H1 (cell line): ENCODE data around the gene ARHGEF12. TPM values are rescaled to one million over a fixed set of nuclear protein-coding genes. Genes with fewer than 3 reads are reported as not detected.

Experiments used
- CTCF ChIA-PET: fragments of 300-600 bp; sonication (Branson Sonifier 250); formaldehyde crosslinking; loops from one replicate; lab custom pipeline; 2021; ENCODE audit not compliant: partially characterized antibody; lab: Charles Lee
- POLR2A ChIA-PET: fragments of 300-600 bp; sonication (Branson Sonifier 250); formaldehyde crosslinking; loops from one replicate; lab custom pipeline; 2021; ENCODE audit warnings: inconsistent platforms; ENCODE audit not compliant: partially characterized antibody; lab: Charles Lee
- DNase-seq, 2 experiments: peaks; one replicate each; pipeline versions ENCODE4 v3.0.0 to v3.0.0-alpha.2; 2010 to 2022; ENCODE audit warnings: low spot score in 2 of 2, low read depth in 1 of 2, mixed read lengths in 1 of 2
- FAIRE-seq: peaks from 2 replicates; lab custom pipeline; 2011; peaks lifted over from hg19 to GRCh38; lab: Jason Lieb, UNC
- H2AFZ ChIP-seq: 2 replicates; pipeline ENCODE4 v1.8.1; 2012; ENCODE audit warnings: low read length, inconsistent platforms
- H2AK5ac ChIP-seq: 2 replicates; pipeline ENCODE4 v1.6.1; 2013; ENCODE audit warnings: low read depth, low read length
- H2BK120ac ChIP-seq: replicated peaks from 2 replicates; pipeline ENCODE3; 2013; ENCODE audit warnings: low read depth, low read length, inconsistent platforms
- H2BK12ac ChIP-seq: 2 replicates; pipeline ENCODE4 v1.6.1; 2013; ENCODE audit warnings: low read depth, low read length
- H2BK15ac ChIP-seq: 2 replicates; pipeline ENCODE4 v1.6.1; 2013; ENCODE audit warnings: low read length
- H2BK20ac ChIP-seq: 2 replicates; pipeline ENCODE4 v1.6.1; 2013; ENCODE audit warnings: low read length
- H2BK5ac ChIP-seq: 2 replicates; pipeline ENCODE4 v1.6.1; 2013; ENCODE audit warnings: low read depth, low read length
- H3K14ac ChIP-seq: 2 replicates; pipeline ENCODE4 v1.6.1; 2013; ENCODE audit warnings: inconsistent platforms; ENCODE audit not compliant: insufficient read length
- H3K18ac ChIP-seq: 2 replicates; pipeline ENCODE4 v1.6.1; 2013; ENCODE audit warnings: low read length; ENCODE audit errors: extremely low read depth
- H3K23ac ChIP-seq: 2 replicates; pipeline ENCODE4 v1.6.1; 2013; ENCODE audit warnings: inconsistent platforms; ENCODE audit not compliant: insufficient read length
- H3K23me2 ChIP-seq: 2 replicates; pipeline ENCODE4 v1.6.1; 2013; ENCODE audit warnings: low read depth, low read length
- H3K27ac ChIP-seq: 2 replicates; pipeline ENCODE4 v1.6.1; 2011; ENCODE audit warnings: low read depth, low read length, inconsistent platforms
- H3K27me3 ChIP-seq, 4 experiments: replicated peaks in 1 of 4; 1 replicate in 1 of 4; 2 replicates in 3 of 4; pipeline versions ENCODE4 v1.6.1 to v1.8.1; 2011 to 2013; ENCODE audit warnings: low read length in 3 of 4, mild to moderate bottlenecking in 3 of 4, inconsistent platforms in 2 of 4, mixed read lengths in 2 of 4, moderate library complexity in 1 of 4; ENCODE audit not compliant: control insufficient read depth in 3 of 4, insufficient read depth in 3 of 4; ENCODE audit errors: extremely low read depth in 1 of 4
- H3K36me3 ChIP-seq, 4 experiments: 2 replicates each; pipeline versions ENCODE4 v1.6.1 to v1.8.1; 2011 to 2013; ENCODE audit warnings: mild to moderate bottlenecking in 4 of 4, low read length in 3 of 4, moderate library complexity in 2 of 4, control low read depth in 1 of 4, inconsistent platforms in 1 of 4; ENCODE audit not compliant: insufficient read depth in 4 of 4, control insufficient read depth in 2 of 4
- H3K4ac ChIP-seq: replicated peaks from 2 replicates; pipeline ENCODE3; 2013; ENCODE audit warnings: low read length, low read depth, mixed read lengths, inconsistent platforms; ENCODE audit not compliant: insufficient read length
- H3K4me1 ChIP-seq, 4 experiments: replicated peaks in 1 of 4; 1 replicate in 1 of 4; 2 replicates in 3 of 4; pipeline versions ENCODE4 v1.6.1 to v1.8.1; 2011 to 2013; ENCODE audit warnings: low read length in 3 of 4, inconsistent platforms in 2 of 4, mixed read lengths in 1 of 4; ENCODE audit not compliant: insufficient read depth in 4 of 4, control insufficient read depth in 3 of 4
- H3K4me2 ChIP-seq, 2 experiments: 2 replicates each; pipeline versions ENCODE4 v1.6.1 to v1.8.1; 2011 to 2013; ENCODE audit warnings: low read depth in 2 of 2, low read length in 2 of 2, control low read depth in 1 of 2, inconsistent platforms in 1 of 2, mild to moderate bottlenecking in 1 of 2; ENCODE audit not compliant: insufficient read depth in 1 of 2
- H3K4me3 ChIP-seq, 4 experiments: fragments of 200-600, 300-600 bp in 1 of 4; sonication (generic), shearing (Covaris generic), sonication (Bioruptor Twin) in 1 of 4; 2 replicates each; pipeline versions ENCODE4 v1.5.1 to v1.8.1; 2011 to 2016; ENCODE audit warnings: low read length in 4 of 4, low read depth in 3 of 4, control low read depth in 2 of 4, inconsistent platforms in 2 of 4, mild to moderate bottlenecking in 2 of 4, mixed read lengths in 1 of 4, moderate library complexity in 1 of 4; ENCODE audit not compliant: insufficient read depth in 2 of 4; ENCODE audit errors: extremely low read depth in 1 of 4
- H3K56ac ChIP-seq: replicated peaks from 2 replicates; pipeline ENCODE3; 2013; ENCODE audit warnings: low read depth, mild to moderate bottlenecking, mixed read lengths, low read length, inconsistent platforms; ENCODE audit not compliant: insufficient read length
- H3K79me1 ChIP-seq: 2 replicates; pipeline ENCODE4 v1.6.1; 2013; ENCODE audit warnings: low read depth, low read length, control low read depth
- H3K79me2 ChIP-seq, 2 experiments: 2 replicates each; pipeline versions ENCODE4 v1.6.1 to v1.8.1; 2012 to 2013; ENCODE audit warnings: low read length in 2 of 2, mild to moderate bottlenecking in 2 of 2, inconsistent platforms in 1 of 2; ENCODE audit not compliant: insufficient read depth in 2 of 2, control insufficient read depth in 1 of 2
- H3K9ac ChIP-seq, 4 experiments: replicated peaks in 1 of 4; 1 replicate in 1 of 4; 2 replicates in 3 of 4; pipeline versions ENCODE4 v1.6.1 to v1.8.1; 2011 to 2013; ENCODE audit warnings: low read depth in 3 of 4, low read length in 3 of 4, control low read depth in 2 of 4, mild to moderate bottlenecking in 2 of 4, moderate library complexity in 2 of 4, inconsistent platforms in 1 of 4; ENCODE audit errors: extremely low read depth in 1 of 4
- H3K9me3 ChIP-seq, 2 experiments: 2 replicates each; pipeline versions ENCODE4 v1.6.1 to v1.8.1; 2012 to 2013; ENCODE audit warnings: mild to moderate bottlenecking in 2 of 2, moderate library complexity in 2 of 2, control low read depth in 1 of 2, inconsistent platforms in 1 of 2, low read depth in 1 of 2, low read length in 1 of 2, mixed read lengths in 1 of 2; ENCODE audit not compliant: insufficient read depth in 2 of 2
- H4K20me1 ChIP-seq, 2 experiments: replicated peaks in 1 of 2; 2 replicates each; pipeline versions ENCODE3 to v1.8.1; 2011 to 2013; ENCODE audit warnings: inconsistent platforms in 2 of 2, low read length in 2 of 2, mild to moderate bottlenecking in 1 of 2; ENCODE audit not compliant: insufficient read depth in 2 of 2, control insufficient read depth in 1 of 2
- H4K5ac ChIP-seq: 2 replicates; pipeline ENCODE4 v1.6.1; 2013; ENCODE audit warnings: low read length, low read depth, mixed read lengths, inconsistent platforms; ENCODE audit not compliant: insufficient read length
- H4K8ac ChIP-seq: 2 replicates; pipeline ENCODE4 v1.8.0; 2013; ENCODE audit warnings: mild to moderate bottlenecking, moderate library complexity, low read length, inconsistent platforms; ENCODE audit not compliant: insufficient read depth; ENCODE audit errors: extremely low read depth
- H4K91ac ChIP-seq: replicated peaks from 2 replicates; pipeline ENCODE3; 2013; ENCODE audit warnings: low read length, mixed read lengths, inconsistent platforms; ENCODE audit not compliant: insufficient read length
- BCL11A ChIP-seq, 2 experiments: IDR thresholded peaks; one replicate each; pipeline ENCODE4 v1.6.1; 2011; ENCODE audit warnings: low read depth in 2 of 2, low read length in 2 of 2, mild to moderate bottlenecking in 2 of 2
- CREB1 ChIP-seq: IDR thresholded peaks from 2 replicates; pipeline ENCODE4 v1.6.1; 2012; ENCODE audit warnings: inconsistent platforms
- GABPA ChIP-seq: IDR thresholded peaks from 2 replicates; pipeline ENCODE4 v1.6.1; 2011; ENCODE audit warnings: mild to moderate bottlenecking, low read length, moderate library complexity, borderline replicate concordance; ENCODE audit not compliant: insufficient read depth
- JUND ChIP-seq: IDR thresholded peaks from 2 replicates; pipeline ENCODE4 v1.6.1; 2011; ENCODE audit warnings: mild to moderate bottlenecking, improper control_type of control experiment, low read length
- KDM1A ChIP-seq: fragments of 200-600, 300-600 bp; sonication (generic); IDR thresholded peaks from 2 replicates; pipeline ENCODE4 v1.7.1; 2016; ENCODE audit warnings: mild to moderate bottlenecking, low read length, borderline replicate concordance
- SAP30 ChIP-seq: fragments of 300-600 bp; sonication (generic); IDR thresholded peaks from 2 replicates; pipeline ENCODE4 v1.7.1; 2012; ENCODE audit warnings: low read length, moderate library complexity, mild to moderate bottlenecking, inconsistent platforms; ENCODE audit not compliant: insufficient read depth, insufficient replicate concordance
- WGBS, 2 experiments: shearing (Covaris generic) in 1 of 2; methylation state at CpG; one replicate each; pipeline versions ENCODE4 v1.1.6 to v1.1.7; 2013 to 2015; ENCODE audit warnings: low lambda C conversion rate in 2 of 2, mixed read lengths in 2 of 2, inconsistent platforms in 1 of 2, low coverage in 1 of 2, missing lambda C conversion rate in 1 of 2; ENCODE audit not compliant: insufficient replicate concordance in 2 of 2, insufficient coverage in 1 of 2, insufficient read length in 1 of 2; ENCODE audit errors: extremely low coverage in 1 of 2, missing lambda C conversion rate in 1 of 2; 5-methylcytosine and 5-hydroxymethylcytosine counted together
- polyA plus RNA-seq, 7 experiments: library from polyadenylated mRNA; depleted of rRNA in 3 of 7; stranded (reverse) in 5 of 7; unstranded in 2 of 7; fragments of >200 nt in 5 of 7; fragments of 200-250 nt in 2 of 7; gene quantifications; 1 replicate in 5 of 7; 2 replicates in 1 of 7; 4 replicates in 1 of 7; pipeline versions ENCODE4 v1.2.1 to v1.2.3, GENCODE V29; 2011 to 2013; ENCODE audit warnings: missing spikeins in 2 of 7, mixed read lengths in 2 of 7
- total RNA-seq: library from RNA; stranded (reverse); fragmentation: NEBNext Ultra II Directional; extraction: Animal tissue kit (Norgen Biotek cat#: 25700); gene quantifications from 2 replicates; pipeline ENCODE4 v1.2.1, GENCODE V29; 2021
- TF ChIP-seq, protein P1 (sequence below): IDR thresholded peaks from 2 replicates; pipeline ENCODE4 v1.6.1; 2011; ENCODE audit warnings: low read depth, mild to moderate bottlenecking, low read length; ENCODE audit not compliant: insufficient read depth
- TF ChIP-seq, protein P2 (sequence below), 3 experiments: IDR thresholded peaks; 1 replicate in 2 of 3; 2 replicates in 1 of 3; pipeline versions ENCODE4 v1.5.1 to v1.6.1; 2011; ENCODE audit warnings: low read length in 3 of 3, mild to moderate bottlenecking in 3 of 3, inconsistent platforms in 2 of 3, low read depth in 1 of 3, moderate library complexity in 1 of 3; ENCODE audit not compliant: insufficient read depth in 1 of 3; ENCODE audit errors: control extremely low read depth in 1 of 3
- TF ChIP-seq, protein P3 (sequence below): IDR thresholded peaks from 2 replicates; pipeline ENCODE4 v1.6.1; 2011; ENCODE audit warnings: low read length, improper control_type of control experiment

The ARHGEF12 gene
- total and polyA plus RNA-seq, 2 of the 8 experiments (the other 6 are each of a cell fraction or from before 2014, with no cell fraction given) = 5.1 to 33.7 TPM

DNA sequence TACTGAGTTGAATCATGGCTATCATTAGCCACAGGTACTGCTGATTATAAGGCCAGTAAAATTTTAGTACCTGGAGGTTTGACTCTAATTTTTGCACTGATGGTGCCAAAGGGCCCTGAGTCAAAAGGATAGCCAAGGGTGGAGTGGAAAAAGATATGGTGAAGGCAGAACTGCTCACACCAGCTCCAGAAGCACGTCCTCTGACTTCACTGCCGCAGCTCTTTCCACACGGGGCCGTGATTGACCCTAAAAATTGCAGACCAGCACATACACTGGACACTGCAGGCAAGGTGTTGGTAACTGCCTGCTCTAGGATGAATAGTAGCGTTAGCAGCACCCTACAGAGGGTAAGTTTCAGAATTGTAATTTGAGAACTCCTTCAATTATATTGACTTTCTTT, 149.9 kb downstream of the ARHGEF12 start:
- H2BK20ac ChIP-seq = no peak overlapping the region
- ChIA-PET POLR2A (interaction anchor here (0.6 to 1.6 kb wide), 2 partner anchors 9 to 403 kb away, joined by 3 read pairs; no protein-coding TSS in a partner anchor), CTCF (no interaction called here)
- no peak overlapping the region for H3K23ac ChIP-seq
- FAIRE-seq (no peak), DNase-seq (no peak)
- no peak overlapping the region for H4K91ac ChIP-seq
- H2BK15ac ChIP-seq = no peak overlapping the region
- no peak overlapping the region for H2BK5ac ChIP-seq
- H3K79me1 ChIP-seq = no peaks in the 10 kb centered on the region
- no peak overlapping the region for H2AK5ac ChIP-seq
- no peak overlapping the region for H3K18ac ChIP-seq
- WGBS, 2 experiments = 88% methylated on average over 5 of the region's 5 CpGs; no CpG with 5 or more reads in 1 of the 2 experiments
- no peak overlapping the region for H2BK12ac ChIP-seq
- no peak overlapping the region for H3K4me2 ChIP-seq
- H4K20me1 ChIP-seq = no peaks in the 10 kb centered on the region
- H3K4me1 ChIP-seq = peaks cover 0 to 2% (median 0%) of the 10 kb centered on the region in 4 experiments; a peak in 1 of 7 replicates
- H4K8ac ChIP-seq = no peak overlapping the region
- no peak overlapping the region for H3K56ac ChIP-seq
- peaks cover 3 to 19% (median 8%) of the 10 kb centered on the region in 4 experiments; a peak in 5 of 8 replicates for H3K36me3 ChIP-seq
- H3K9me3 ChIP-seq = no peaks in the 10 kb centered on the region
- no peak overlapping the region for H3K4me3 ChIP-seq
- no peak overlapping the region for H2BK120ac ChIP-seq
- no peak overlapping the region for H2AFZ ChIP-seq
- H3K14ac ChIP-seq = no peak overlapping the region
- no peaks in the 10 kb centered on the region for H3K23me2 ChIP-seq
- no peak overlapping the region for H4K5ac ChIP-seq
- H3K4ac ChIP-seq = no peak overlapping the region
- H3K27me3 ChIP-seq = no peaks in the 10 kb centered on the region
- H3K27ac ChIP-seq = no peak overlapping the region
- H3K9ac ChIP-seq = no peak overlapping the region
- no peaks in the 10 kb centered on the region for H3K79me2 ChIP-seq
- TF ChIP-seq GABPA = no peak
- no peak for TF ChIP-seq KDM1A
- TF ChIP-seq, protein P1, sequence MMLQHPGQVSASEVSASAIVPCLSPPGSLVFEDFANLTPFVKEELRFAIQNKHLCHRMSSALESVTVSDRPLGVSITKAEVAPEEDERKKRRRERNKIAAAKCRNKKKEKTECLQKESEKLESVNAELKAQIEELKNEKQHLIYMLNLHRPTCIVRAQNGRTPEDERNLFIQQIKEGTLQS = no peak
- TF ChIP-seq SAP30 = no peak
- TF ChIP-seq, protein P2, sequence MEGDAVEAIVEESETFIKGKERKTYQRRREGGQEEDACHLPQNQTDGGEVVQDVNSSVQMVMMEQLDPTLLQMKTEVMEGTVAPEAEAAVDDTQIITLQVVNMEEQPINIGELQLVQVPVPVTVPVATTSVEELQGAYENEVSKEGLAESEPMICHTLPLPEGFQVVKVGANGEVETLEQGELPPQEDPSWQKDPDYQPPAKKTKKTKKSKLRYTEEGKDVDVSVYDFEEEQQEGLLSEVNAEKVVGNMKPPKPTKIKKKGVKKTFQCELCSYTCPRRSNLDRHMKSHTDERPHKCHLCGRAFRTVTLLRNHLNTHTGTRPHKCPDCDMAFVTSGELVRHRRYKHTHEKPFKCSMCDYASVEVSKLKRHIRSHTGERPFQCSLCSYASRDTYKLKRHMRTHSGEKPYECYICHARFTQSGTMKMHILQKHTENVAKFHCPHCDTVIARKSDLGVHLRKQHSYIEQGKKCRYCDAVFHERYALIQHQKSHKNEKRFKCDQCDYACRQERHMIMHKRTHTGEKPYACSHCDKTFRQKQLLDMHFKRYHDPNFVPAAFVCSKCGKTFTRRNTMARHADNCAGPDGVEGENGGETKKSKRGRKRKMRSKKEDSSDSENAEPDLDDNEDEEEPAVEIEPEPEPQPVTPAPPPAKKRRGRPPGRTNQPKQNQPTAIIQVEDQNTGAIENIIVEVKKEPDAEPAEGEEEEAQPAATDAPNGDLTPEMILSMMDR (IDR thresholded peaks at IDR 0.05; ENCODE audit: control extremely low read depth in 1 of 3, insufficient read depth in 1 of 3, low read depth in 1 of 3, low read length in 3 of 3) = no peak
- TF ChIP-seq JUND = no peak
- no peak for TF ChIP-seq CREB1
- no peak for TF ChIP-seq BCL11A (IDR thresholded peaks at IDR 0.05; ENCODE audit: low read depth in 2 of 2, low read length in 2 of 2)
- TF ChIP-seq, protein P3, sequence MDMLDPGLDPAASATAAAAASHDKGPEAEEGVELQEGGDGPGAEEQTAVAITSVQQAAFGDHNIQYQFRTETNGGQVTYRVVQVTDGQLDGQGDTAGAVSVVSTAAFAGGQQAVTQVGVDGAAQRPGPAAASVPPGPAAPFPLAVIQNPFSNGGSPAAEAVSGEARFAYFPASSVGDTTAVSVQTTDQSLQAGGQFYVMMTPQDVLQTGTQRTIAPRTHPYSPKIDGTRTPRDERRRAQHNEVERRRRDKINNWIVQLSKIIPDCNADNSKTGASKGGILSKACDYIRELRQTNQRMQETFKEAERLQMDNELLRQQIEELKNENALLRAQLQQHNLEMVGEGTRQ = no peak
